ENCODE results near the gene LMBR1. TPM values are rescaled to one million over a fixed set of nuclear protein-coding genes. Genes with fewer than 3 reads are reported as not detected.
"Not testable (repeated sequence)": the region's sequence is repeated elsewhere in the genome, so short reads cannot be mapped to it uniquely, and the experiment has no call there.

LMBR1 gene
- total RNA-seq, 1 donor from 2014 or later, result 159 TPM

DNA sequence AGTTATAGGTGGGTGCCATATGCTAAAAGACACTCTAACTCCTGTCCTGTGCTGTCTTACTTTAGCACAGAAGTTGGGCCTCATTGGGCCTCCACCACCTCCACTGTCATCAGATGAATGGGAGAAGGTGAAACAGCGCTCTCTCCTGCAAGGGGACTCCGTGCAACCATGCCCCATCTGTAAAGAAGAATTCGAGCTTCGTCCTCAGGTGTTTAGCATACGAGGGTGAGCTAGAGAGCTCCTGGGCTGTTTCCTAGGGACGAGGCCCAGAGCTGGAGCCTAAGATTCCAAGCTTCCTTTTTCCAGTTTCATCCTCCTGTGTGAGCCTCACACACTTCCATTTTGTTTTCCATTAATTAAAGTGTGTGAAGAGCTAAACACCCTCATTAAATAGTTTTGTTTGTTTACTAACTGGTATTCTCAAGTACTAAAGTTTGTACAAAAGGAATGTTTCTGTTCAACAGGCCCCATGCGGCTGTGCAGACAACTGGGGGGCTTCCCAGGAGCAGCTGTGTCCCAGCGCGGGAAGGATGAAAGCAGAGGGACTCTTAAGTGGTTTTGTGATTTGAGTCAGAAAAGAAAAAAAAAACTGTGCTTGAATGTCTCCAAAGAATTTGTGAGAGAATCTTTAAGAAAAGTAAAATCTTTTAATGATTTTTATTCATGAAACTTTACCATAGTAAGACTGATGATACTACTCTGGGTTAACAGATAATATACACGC lies 238.3 kb downstream of the LMBR1 start:
- Mint-ChIP-seq H3K4me1 (ENCODE audit: unreplicated experiment) (peaks cover 3% of the 10 kb centered on the region), H3K27me3 (ENCODE audit: unreplicated experiment) (peaks cover 7% of the 10 kb centered on the region), H3K9me3 (ENCODE audit: unreplicated experiment) (no peaks in the 10 kb centered on the region), H3K36me3 (ENCODE audit: low read depth, unreplicated experiment) (no peaks in the 10 kb centered on the region), H3K27ac (ENCODE audit: unreplicated experiment) (no peak overlapping the region), H3K4me3 (ENCODE audit: unreplicated experiment) (no peak overlapping the region)
- no peak for TF ChIP-seq CTCF (IDR thresholded peaks at IDR 0.05; ENCODE audit: unreplicated experiment)
- DNase-seq (ENCODE audit: low spot score), result no peak

DNA sequence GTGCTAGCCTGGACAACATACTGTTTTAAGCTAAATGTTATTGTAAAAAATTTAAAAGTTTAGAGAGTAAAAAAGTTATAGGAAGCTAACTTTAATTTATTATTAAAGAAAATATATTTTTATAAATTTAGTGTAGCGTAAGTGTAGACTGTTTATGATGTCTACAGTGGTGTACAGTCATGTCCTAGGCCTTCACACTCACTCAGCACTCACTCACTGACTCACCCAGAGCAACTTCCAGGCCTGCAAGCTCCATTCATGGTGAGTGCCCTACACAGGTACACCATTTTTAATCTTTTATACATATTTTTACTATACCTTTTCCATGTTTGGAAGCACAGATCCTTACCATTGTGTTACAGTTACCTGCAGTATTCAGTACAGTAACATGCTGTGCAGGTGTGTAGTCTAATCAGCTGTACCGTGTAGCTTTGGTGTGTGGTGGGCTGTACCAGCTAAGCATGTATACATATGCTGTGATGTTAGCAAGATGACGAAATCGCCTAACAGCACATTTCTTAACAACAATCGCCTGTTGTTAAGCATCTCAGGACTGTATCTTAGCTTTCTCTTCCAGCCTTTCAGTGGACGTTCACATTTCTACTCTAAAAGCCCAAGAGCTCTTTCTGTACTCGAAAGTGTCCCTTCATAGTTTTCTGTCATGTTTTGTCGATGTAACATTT lies 240.0 kb downstream of the LMBR1 start:
- H3K27ac Mint-ChIP-seq (ENCODE audit: unreplicated experiment), result no peak overlapping the region
- TF ChIP-seq CTCF (IDR thresholded peaks at IDR 0.05; ENCODE audit: unreplicated experiment), result no peak

GRCh38 chr7:156651474-156651873 lies 241.5 kb downstream of the LMBR1 start:
- H3K27me3 Mint-ChIP-seq (ENCODE audit: unreplicated experiment), result peaks cover 5% of the 10 kb centered on the region
- DNase-seq (ENCODE audit: low spot score), result no peak
- no peaks in the 10 kb centered on the region for H3K9me3 Mint-ChIP-seq (ENCODE audit: unreplicated experiment)
- H3K4me3 Mint-ChIP-seq (ENCODE audit: unreplicated experiment), result peak overlapping the region; percentile 64
- TF ChIP-seq CTCF (IDR thresholded peaks at IDR 0.05; ENCODE audit: unreplicated experiment), result no peak
- H3K36me3 Mint-ChIP-seq (ENCODE audit: low read depth, unreplicated experiment), result no peaks in the 10 kb centered on the region
- H3K27ac Mint-ChIP-seq (ENCODE audit: unreplicated experiment), result no peak overlapping the region
- peaks cover 3% of the 10 kb centered on the region for H3K4me1 Mint-ChIP-seq (ENCODE audit: unreplicated experiment)

More for the DNA sequence above, 240.0 kb downstream of the LMBR1 start:
- Mint-ChIP-seq H3K4me3 (ENCODE audit: unreplicated experiment) (no peak overlapping the region), H3K4me1 (ENCODE audit: unreplicated experiment) (peaks cover 3% of the 10 kb centered on the region), H3K9me3 (ENCODE audit: unreplicated experiment) (no peaks in the 10 kb centered on the region), H3K27me3 (ENCODE audit: unreplicated experiment) (peaks cover 7% of the 10 kb centered on the region), H3K36me3 (ENCODE audit: low read depth, unreplicated experiment) (no peaks in the 10 kb centered on the region)
- DNase-seq (ENCODE audit: low spot score), result no peak

GRCh38 chr7:156650042-156650441 lies 242.9 kb downstream of the LMBR1 start:
- Mint-ChIP-seq H3K4me3 (ENCODE audit: unreplicated experiment) (no peak overlapping the region), H3K36me3 (ENCODE audit: low read depth, unreplicated experiment) (no peaks in the 10 kb centered on the region), H3K9me3 (ENCODE audit: unreplicated experiment) (no peaks in the 10 kb centered on the region), H3K27ac (ENCODE audit: unreplicated experiment) (no peak overlapping the region), H3K4me1 (ENCODE audit: unreplicated experiment) (peaks cover 3% of the 10 kb centered on the region), H3K27me3 (ENCODE audit: unreplicated experiment) (peaks cover 5% of the 10 kb centered on the region)
- DNase-seq (ENCODE audit: low spot score), result peak; percentile 45
- TF ChIP-seq CTCF (IDR thresholded peaks at IDR 0.05; ENCODE audit: unreplicated experiment), result no peak

DNA sequence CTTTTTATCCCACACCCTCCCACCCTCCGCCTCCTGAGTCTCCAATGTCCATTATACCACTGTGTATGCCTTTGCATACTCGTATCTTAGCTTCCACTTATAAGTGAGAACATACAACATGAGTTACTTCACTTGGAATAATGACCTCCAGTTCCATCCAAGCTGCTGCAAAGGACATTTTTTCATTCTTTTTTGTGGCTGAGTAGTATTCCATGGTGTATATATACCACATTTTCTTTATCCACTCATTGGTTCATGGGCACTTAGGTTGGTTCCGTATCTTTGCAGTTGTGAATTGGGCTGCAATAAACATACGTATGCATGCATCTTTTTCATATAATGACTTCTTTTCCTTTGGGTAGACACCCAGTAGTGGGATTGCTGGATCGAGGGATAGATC lies 245.7 kb downstream of the LMBR1 start:
- not testable (repeated sequence) for H3K36me3 Mint-ChIP-seq (ENCODE audit: low read depth, unreplicated experiment); H3K27me3 Mint-ChIP-seq (ENCODE audit: unreplicated experiment); H3K27ac Mint-ChIP-seq (ENCODE audit: unreplicated experiment); DNase-seq (ENCODE audit: low spot score); H3K4me1 Mint-ChIP-seq (ENCODE audit: unreplicated experiment); H3K4me3 Mint-ChIP-seq (ENCODE audit: unreplicated experiment); H3K9me3 Mint-ChIP-seq (ENCODE audit: unreplicated experiment)
